Activated CD4-positive, alpha-beta memory T cell treated with anti-CD3 and anti-CD28 coated beads for 36 hours (primary cell): ENCODE results near the gene IMP3. TPM values are rescaled to one million over a fixed set of nuclear protein-coding genes. Genes with fewer than 3 reads are reported as not detected.

Experiments used
- CTCF ChIA-PET: fragments of 350-600 bp; sonication (Branson Sonifier 250); formaldehyde crosslinking; loops from one replicate; lab custom pipeline; 2021; ENCODE audit warnings: antibody characterized with exemption, inconsistent platforms; lab: Charles Lee
- POLR2A ChIA-PET: fragments of 350-600 bp; sonication (Branson Sonifier 250); formaldehyde crosslinking; loops from one replicate; lab custom pipeline; 2021; ENCODE audit warnings: antibody characterized with exemption; lab: Charles Lee
- DNase-seq: peaks from one replicate; pipeline ENCODE4 v3.0.0-alpha.2; 2020
- H3K27ac Mint-ChIP-seq: one replicate; pipeline ENCODE4 v1.8.0; 2021; ENCODE audit warnings: mixed read lengths
- H3K27me3 Mint-ChIP-seq: one replicate; pipeline ENCODE4 v1.8.0; 2021; ENCODE audit warnings: mixed read lengths
- H3K36me3 Mint-ChIP-seq: one replicate; pipeline ENCODE4 v1.8.0; 2021; ENCODE audit warnings: mixed read lengths
- H3K4me1 Mint-ChIP-seq: one replicate; pipeline ENCODE4 v1.8.0; 2021; ENCODE audit warnings: low read depth, mixed read lengths
- H3K4me3 Mint-ChIP-seq: one replicate; pipeline ENCODE4 v1.8.0; 2021; ENCODE audit warnings: mild to moderate bottlenecking, mixed read lengths
- H3K9me3 Mint-ChIP-seq: one replicate; pipeline ENCODE4 v1.8.0; 2021; ENCODE audit warnings: mixed read lengths
- intact Hi-C: fragments of 100-400 bp; cut with micrococcal nuclease; formaldehyde crosslinking; loops from one replicate; pipeline ENCODE4 v1.15.1; 2023
- total RNA-seq, 2 experiments: library from RNA; stranded (reverse); gene quantifications; one replicate each; pipeline ENCODE4 v1.2.3, GENCODE V29; 2021

Gene IMP3
- total RNA-seq, 2 experiments from 2014 or later, result 71.7 to 72.4 TPM

- H3K4me3 Mint-ChIP-seq, result no peak overlapping the region
- no peaks in the 10 kb centered on the region for H3K9me3 Mint-ChIP-seq
- H3K27ac Mint-ChIP-seq, result no peak overlapping the region
- CTCF ChIA-PET, result no interaction called here
- H3K36me3 Mint-ChIP-seq, result peaks cover under 1% of the 10 kb centered on the region
- no peak for DNase-seq
- POLR2A ChIA-PET, result no interaction called here
- peaks cover 12% of the 10 kb centered on the region for H3K4me1 Mint-ChIP-seq
- intact Hi-C loops, result no loop called here
- no peaks in the 10 kb centered on the region for H3K27me3 Mint-ChIP-seq
Measured at GRCh38 chr15:75631935-75632334, 8.1 kb downstream of the IMP3 start.

- no peaks in the 10 kb centered on the region for H3K27me3 Mint-ChIP-seq
- intact Hi-C loops, result loop anchor here (1.0 to 2.0 kb wide), 4 partner anchors 15 to 257 kb away; partner anchors contain the start of genes IMP3, MAN2C1 and PTPN9
- CTCF ChIA-PET, result interaction anchor here (1.2 to 3.6 kb wide), 5 partner anchors 14 to 258 kb away, joined by 3 to 31 read pairs (median 13); partner anchors contain the start of genes IMP3 and MAN2C1
Measured at GRCh38 chr15:75625542-75626347, 14.3 kb downstream of the IMP3 start, which contains the start of gene SNUPN. TSS of gene SNUPN (minus strand) at chr15:75625725. CDS start at chr15:75621051, 4,674 bp downstream.

GRCh38 chr15:75622505-75622904 lies 17.5 kb downstream of the IMP3 start:
- CTCF ChIA-PET, result no interaction called here
- Mint-ChIP-seq H3K9me3 (no peaks in the 10 kb centered on the region), H3K27ac (peak overlapping the region; percentile 63), H3K4me3 (no peak overlapping the region), H3K27me3 (no peaks in the 10 kb centered on the region), H3K4me1 (peaks cover 41% of the 10 kb centered on the region), H3K36me3 (peaks cover 10% of the 10 kb centered on the region)
- no peak for DNase-seq
- POLR2A ChIA-PET, result no interaction called here
- intact Hi-C loops, result no loop called here

More at GRCh38 chr15:75625542-75626347, 14.3 kb downstream of the IMP3 start, which contains the start of gene SNUPN:
- Mint-ChIP-seq H3K9me3 (no peaks in the 10 kb centered on the region), H3K4me3 (peak within 1 kb of the TSS; percentile 98), H3K27ac (peak within 1 kb of the TSS; percentile 98), H3K36me3 (peaks cover 3% of the 10 kb centered on the region), H3K4me1 (peaks cover 35% of the 10 kb centered on the region)
- POLR2A ChIA-PET, result interaction anchor here (1.0 to 3.2 kb wide), 8 partner anchors 9 to 258 kb away, joined by 3 to 39 read pairs (median 12); partner anchors contain the start of genes IMP3, MAN2C1, PTPN9 and SIN3A
- DNase-seq, result peak; percentile 97

- Mint-ChIP-seq H3K27ac (peak overlapping the region; percentile 75), H3K9me3 (no peaks in the 10 kb centered on the region), H3K4me3 (no peak overlapping the region), H3K27me3 (no peaks in the 10 kb centered on the region), H3K4me1 (peaks cover 29% of the 10 kb centered on the region), H3K36me3 (peaks cover 19% of the 10 kb centered on the region)
- ChIA-PET CTCF (interaction anchor here (0.8 to 1.7 kb wide), 3 partner anchors 12 to 42 kb away, joined by 3 to 5 read pairs (median 4); partner anchors contain the start of gene PTPN9), POLR2A (no interaction called here)
- DNase-seq, result no peak
- intact Hi-C loops, result no loop called here
Measured at GRCh38 chr15:75620841-75621391, 19.1 kb downstream of the IMP3 start.

GRCh38 chr15:75620058-75620820 lies 19.8 kb downstream of the IMP3 start:
- Mint-ChIP-seq H3K9me3 (no peaks in the 10 kb centered on the region), H3K27me3 (no peaks in the 10 kb centered on the region), H3K36me3 (peaks cover 23% of the 10 kb centered on the region), H3K4me1 (peaks cover 29% of the 10 kb centered on the region), H3K4me3 (no peak overlapping the region), H3K27ac (peak overlapping the region; percentile 75)
- ChIA-PET POLR2A (no interaction called here), CTCF (interaction anchor here (0.8 to 1.7 kb wide), 4 partner anchors 13 to 252 kb away, joined by 3 to 5 read pairs (median 4); partner anchors contain the start of gene PTPN9)
- intact Hi-C loops, result no loop called here
- no peak for DNase-seq

- H3K27ac Mint-ChIP-seq, result peak overlapping the region; percentile 19
- H3K27me3 Mint-ChIP-seq, result no peaks in the 10 kb centered on the region
- no peaks in the 10 kb centered on the region for H3K9me3 Mint-ChIP-seq
- DNase-seq, result no peak
- intact Hi-C loops, result no loop called here
- no peak overlapping the region for H3K4me3 Mint-ChIP-seq
- peaks cover 39% of the 10 kb centered on the region for H3K36me3 Mint-ChIP-seq
- ChIA-PET CTCF (interaction anchor here (1.3 kb wide), 1 partner anchor 249 kb away, joined by 3 read pairs; no protein-coding TSS in a partner anchor), POLR2A (no interaction called here)
- H3K4me1 Mint-ChIP-seq, result peaks cover 20% of the 10 kb centered on the region
Measured at GRCh38 chr15:75616766-75617165, 23.3 kb downstream of the IMP3 start.

- Mint-ChIP-seq H3K4me3 (peak overlapping the region; percentile 22), H3K27ac (peak overlapping the region; percentile 82), H3K36me3 (peaks cover 45% of the 10 kb centered on the region), H3K27me3 (no peaks in the 10 kb centered on the region), H3K4me1 (peaks cover 41% of the 10 kb centered on the region), H3K9me3 (no peaks in the 10 kb centered on the region)
- CTCF ChIA-PET, result interaction anchor here (0.6 to 1.8 kb wide), 4 partner anchors 9 to 239 kb away, joined by 3 to 9 read pairs (median 6); no protein-coding TSS in a partner anchor
- intact Hi-C loops, result loop anchor here (1.0 kb wide), 1 partner anchor 10 kb away; no protein-coding TSS in a partner anchor
- peak; percentile 56 for DNase-seq
- POLR2A ChIA-PET, result interaction anchor here (1.0 to 1.6 kb wide), 5 partner anchors 10 to 153 kb away, joined by 4 to 7 read pairs (median 4); partner anchors contain the start of genes IMP3 and PTPN9
Measured at GRCh38 chr15:75606711-75607699, 33.0 kb downstream of the IMP3 start.

- intact Hi-C loops, result no loop called here
- Mint-ChIP-seq H3K4me3 (no peak overlapping the region), H3K27me3 (no peaks in the 10 kb centered on the region)
Measured at GRCh38 chr15:75606026-75606425, 34.0 kb downstream of the IMP3 start.

GRCh38 chr15:75599401-75599800 lies 40.6 kb downstream of the IMP3 start:
- Mint-ChIP-seq H3K4me3 (no peak overlapping the region), H3K9me3 (no peaks in the 10 kb centered on the region), H3K27ac (no peak overlapping the region), H3K36me3 (peaks cover 43% of the 10 kb centered on the region), H3K27me3 (no peaks in the 10 kb centered on the region), H3K4me1 (peaks cover 18% of the 10 kb centered on the region)
- DNase-seq, result no peak
- CTCF ChIA-PET, result interaction anchor here (2.5 to 2.9 kb wide), 2 partner anchors 41 to 231 kb away, joined by 13 to 19 read pairs; partner anchors contain the start of genes IMP3 and MAN2C1
- intact Hi-C loops, result loop anchor here (5.0 kb wide), 1 partner anchor 43 kb away; the partner anchor contains the start of gene IMP3
- POLR2A ChIA-PET, result no interaction called here

More at GRCh38 chr15:75606026-75606425, 34.0 kb downstream of the IMP3 start:
- peaks cover 47% of the 10 kb centered on the region for H3K36me3 Mint-ChIP-seq
- H3K9me3 Mint-ChIP-seq, result no peaks in the 10 kb centered on the region
- peaks cover 41% of the 10 kb centered on the region for H3K4me1 Mint-ChIP-seq
- ChIA-PET CTCF (interaction anchor here (0.7 to 1.8 kb wide), 3 partner anchors 9 to 238 kb away, joined by 3 to 9 read pairs (median 5); no protein-coding TSS in a partner anchor), POLR2A (interaction anchor here (1.4 kb wide), 1 partner anchor 34 kb away, joined by 4 read pairs; the partner anchor contains the start of gene IMP3)
- H3K27ac Mint-ChIP-seq, result peak overlapping the region; percentile 82
- no peak for DNase-seq

GRCh38 chr15:75598361-75598760 lies 41.7 kb downstream of the IMP3 start:
- peak overlapping the region; percentile 43 for H3K27ac Mint-ChIP-seq
- POLR2A ChIA-PET, result interaction anchor here (1.0 to 2.3 kb wide), 3 partner anchors 9 to 20 kb away, joined by 5 to 18 read pairs (median 7); partner anchors contain the start of gene PTPN9
- no peaks in the 10 kb centered on the region for H3K27me3 Mint-ChIP-seq

More at GRCh38 chr15:75598361-75598760, 41.7 kb downstream of the IMP3 start:
- no peaks in the 10 kb centered on the region for H3K9me3 Mint-ChIP-seq
- intact Hi-C loops, result loop anchor here (5.0 kb wide), 1 partner anchor 44 kb away; the partner anchor contains the start of gene IMP3
- CTCF ChIA-PET, result interaction anchor here (0.6 to 2.9 kb wide), 13 partner anchors 8 to 230 kb away, joined by 3 to 19 read pairs (median 4); partner anchors contain the start of genes IMP3, MAN2C1, PTPN9 and SNUPN
- no peak overlapping the region for H3K4me3 Mint-ChIP-seq
- peaks cover 18% of the 10 kb centered on the region for H3K4me1 Mint-ChIP-seq
- peaks cover 43% of the 10 kb centered on the region for H3K36me3 Mint-ChIP-seq
- DNase-seq, result no peak
